OCI-LY7 (cell line): ENCODE measurements around the gene PNLIPRP3. TPM values are rescaled to one million over a fixed set of nuclear protein-coding genes. Genes with fewer than 3 reads are reported as not detected.

Source experiments
- BruUV-seq: library from RNA; stranded (reverse); fragments of 400-500 nt; replicated peaks from 2 replicates; lab custom pipeline; 2021; lab: Mats Ljungman, UMichigan
- CTCF ChIA-PET: fragments of 300-600 bp; sonication (Branson Sonifier 250); formaldehyde crosslinking; loops from one replicate; lab custom pipeline; 2022; ENCODE audit warnings: antibody characterized with exemption; ENCODE audit not compliant: unreplicated experiment; lab: Charles Lee
- POLR2A ChIA-PET: fragments of 300-600 bp; sonication (Branson Sonifier 250); formaldehyde crosslinking; loops from one replicate; lab custom pipeline; 2022; ENCODE audit warnings: antibody characterized with exemption; lab: Charles Lee
- DNase-seq: peaks from one replicate; pipeline ENCODE4 v3.0.0-alpha.2; 2015; ENCODE audit warnings: low spot score
- H2AFZ ChIP-seq: fragments of 200-600 bp; sonication (generic), shearing (Covaris generic); 2 replicates; pipeline ENCODE4 v1.6.1; 2014; ENCODE audit warnings: mild to moderate bottlenecking, antibody characterized with exemption, low read length, moderate library complexity
- H3K27ac ChIP-seq: fragments of 200-600 bp; sonication (generic); 2 replicates; pipeline ENCODE4 v1.5.1; 2014; ENCODE audit warnings: mixed run types, low read depth, mild to moderate bottlenecking, moderate library complexity, low read length, inconsistent platforms; ENCODE audit not compliant: poor library complexity, severe bottlenecking
- H3K36me3 ChIP-seq: fragments of 200-600 bp; sonication (generic); 2 replicates; pipeline ENCODE4 v1.6.1; 2014; ENCODE audit warnings: mild to moderate bottlenecking, antibody characterized with exemption, low read length, moderate library complexity, mixed read lengths; ENCODE audit not compliant: insufficient read depth
- H3K4me1 ChIP-seq: fragments of 200-600 bp; sonication (generic); 2 replicates; pipeline ENCODE4 v1.5.1; 2014; ENCODE audit warnings: mild to moderate bottlenecking, low read length; ENCODE audit not compliant: insufficient read depth, poor library complexity, severe bottlenecking
- H3K4me2 ChIP-seq: fragments of 200-600 bp; sonication (generic); 2 replicates; pipeline ENCODE4 v1.6.1; 2014; ENCODE audit warnings: mild to moderate bottlenecking, low read length
- H3K4me3 ChIP-seq: fragments of 200-600 bp; sonication (generic); 2 replicates; pipeline ENCODE4 v1.5.1; 2014; ENCODE audit warnings: mild to moderate bottlenecking, low read depth, low read length; ENCODE audit not compliant: poor library complexity, severe bottlenecking
- H3K79me2 ChIP-seq: fragments of 200-600 bp; sonication (generic); 2 replicates; pipeline ENCODE4 v1.6.1; 2016; ENCODE audit warnings: low read depth, mild to moderate bottlenecking, low read length, moderate library complexity, mixed read lengths; ENCODE audit not compliant: insufficient read depth
- H3K9me2 ChIP-seq: fragments of 200-600 bp; sonication (generic); 2 replicates; pipeline ENCODE4 v1.6.1; 2016; ENCODE audit warnings: mild to moderate bottlenecking, low read length, mixed read lengths; ENCODE audit not compliant: insufficient read depth
- H3K9me3 ChIP-seq: fragments of 200-600 bp; sonication (generic); 2 replicates; pipeline ENCODE4 v1.6.1; 2014; ENCODE audit warnings: mild to moderate bottlenecking, mixed run types, low read length, mixed read lengths
- H4K20me1 ChIP-seq: fragments of 200-600 bp; sonication (generic); 2 replicates; pipeline ENCODE4 v1.6.1; 2014; ENCODE audit warnings: mild to moderate bottlenecking, antibody characterized with exemption, low read length, moderate library complexity, mixed read lengths; ENCODE audit not compliant: insufficient read depth
- EZH2phosphoT487 ChIP-seq: fragments of 200-600 bp; sonication (generic); IDR thresholded peaks from 2 replicates; pipeline ENCODE4 v1.6.1; 2018; ENCODE audit warnings: low read depth, borderline replicate concordance, mild to moderate bottlenecking, mixed run types, antibody characterized with exemption, low read length, moderate library complexity, mixed read lengths
- intact Hi-C: fragments of 100-400 bp; cut with micrococcal nuclease; formaldehyde crosslinking; loops from one replicate; pipeline ENCODE4 v1.10.0; 2022; ENCODE audit not compliant: unreplicated experiment
- total RNA-seq, 2 experiments: library from RNA; depleted of rRNA in 1 of 2; stranded (reverse); fragments of >200 nt in 1 of 2; shearing (Covaris generic) in 1 of 2; gene quantifications; 2 replicates each; pipeline ENCODE4 v1.2.3, GENCODE V29; 2014 to 2022
- TF ChIP-seq, protein P1 (sequence below): fragments of 200-600 bp; sonication (generic); conservative IDR thresholded peaks from 2 replicates; pipeline ENCODE4 v1.5.1; 2014; ENCODE audit warnings: mild to moderate bottlenecking, antibody characterized with exemption, low read length, moderate library complexity, mixed read lengths

PNLIPRP3 gene
- total RNA-seq, 2 experiments from 2014 or later = not detected

DNA sequence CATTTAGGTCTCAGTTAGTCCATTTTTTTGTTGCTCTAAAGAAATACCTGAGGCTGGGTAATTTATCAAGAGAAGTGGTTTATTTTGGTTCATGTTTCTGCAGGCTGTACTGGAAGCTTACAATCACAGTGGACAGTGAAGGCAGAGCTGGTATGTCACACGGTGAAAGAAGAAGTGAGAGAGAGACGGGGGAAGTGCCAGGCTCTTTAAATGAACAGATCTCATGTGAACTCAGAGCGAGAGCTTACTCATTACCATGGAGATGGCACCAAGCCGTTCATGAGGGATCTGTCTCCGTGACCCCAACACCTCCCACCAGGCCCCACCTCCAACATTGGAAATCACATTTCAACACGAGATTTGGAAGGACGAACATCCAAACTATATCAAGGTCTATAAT, 18.9 kb upstream of the PNLIPRP3 start:
- Histone ChIP-seq H3K79me2 (no peaks in the 10 kb centered on the region), H3K4me3 (no peak overlapping the region), H3K9me2 (no peaks in the 10 kb centered on the region), H3K4me1 (no peaks in the 10 kb centered on the region), H3K4me2 (no peak overlapping the region), H4K20me1 (no peaks in the 10 kb centered on the region), H3K9me3 (no peaks in the 10 kb centered on the region), H3K27ac (no peak overlapping the region), H3K36me3 (no peaks in the 10 kb centered on the region), H2AFZ (no peak overlapping the region)
- no TSS peak for BruUV-seq
- intact Hi-C loops = no loop called here
- CTCF ChIA-PET = no interaction called here
- DNase-seq = no peak
- POLR2A ChIA-PET = interaction anchor here (0.7 kb wide), 1 partner anchor 1064 kb away, joined by 3 read pairs; no protein-coding TSS in a partner anchor
- TF ChIP-seq, protein P1, sequence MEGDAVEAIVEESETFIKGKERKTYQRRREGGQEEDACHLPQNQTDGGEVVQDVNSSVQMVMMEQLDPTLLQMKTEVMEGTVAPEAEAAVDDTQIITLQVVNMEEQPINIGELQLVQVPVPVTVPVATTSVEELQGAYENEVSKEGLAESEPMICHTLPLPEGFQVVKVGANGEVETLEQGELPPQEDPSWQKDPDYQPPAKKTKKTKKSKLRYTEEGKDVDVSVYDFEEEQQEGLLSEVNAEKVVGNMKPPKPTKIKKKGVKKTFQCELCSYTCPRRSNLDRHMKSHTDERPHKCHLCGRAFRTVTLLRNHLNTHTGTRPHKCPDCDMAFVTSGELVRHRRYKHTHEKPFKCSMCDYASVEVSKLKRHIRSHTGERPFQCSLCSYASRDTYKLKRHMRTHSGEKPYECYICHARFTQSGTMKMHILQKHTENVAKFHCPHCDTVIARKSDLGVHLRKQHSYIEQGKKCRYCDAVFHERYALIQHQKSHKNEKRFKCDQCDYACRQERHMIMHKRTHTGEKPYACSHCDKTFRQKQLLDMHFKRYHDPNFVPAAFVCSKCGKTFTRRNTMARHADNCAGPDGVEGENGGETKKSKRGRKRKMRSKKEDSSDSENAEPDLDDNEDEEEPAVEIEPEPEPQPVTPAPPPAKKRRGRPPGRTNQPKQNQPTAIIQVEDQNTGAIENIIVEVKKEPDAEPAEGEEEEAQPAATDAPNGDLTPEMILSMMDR = no peak
- TF ChIP-seq EZH2phosphoT487 = no peak

DNA sequence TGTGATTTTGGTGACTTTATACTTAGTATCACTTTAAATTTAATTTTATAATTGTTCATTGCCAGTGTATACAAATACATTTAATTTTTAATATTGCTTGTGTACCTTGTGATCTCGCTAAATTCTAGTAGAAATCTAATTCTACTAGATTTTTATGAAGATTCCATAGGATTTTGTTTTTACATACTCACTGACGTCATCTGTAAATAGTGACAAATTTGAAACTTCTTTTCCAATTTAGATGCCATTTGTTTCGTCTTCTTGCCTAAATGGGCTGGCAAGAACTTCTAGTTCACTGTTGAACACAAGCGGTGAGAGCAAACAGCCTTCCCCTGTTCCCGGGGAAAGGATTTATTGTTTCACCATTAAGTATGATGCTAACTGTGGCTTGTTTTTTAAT, 17.3 kb upstream of the PNLIPRP3 start:
- intact Hi-C loops = no loop called here
- POLR2A ChIA-PET = no interaction called here
- CTCF ChIA-PET = no interaction called here
- BruUV-seq = no TSS peak
- H3K4me2 ChIP-seq = no peak overlapping the region
- no peaks in the 10 kb centered on the region for H3K4me1 ChIP-seq
- H3K27ac ChIP-seq = no peak overlapping the region
- H3K36me3 ChIP-seq = no peaks in the 10 kb centered on the region
- H4K20me1 ChIP-seq = no peaks in the 10 kb centered on the region
- no peak overlapping the region for H2AFZ ChIP-seq
- no peaks in the 10 kb centered on the region for H3K9me2 ChIP-seq
- no peaks in the 10 kb centered on the region for H3K79me2 ChIP-seq
- DNase-seq = no peak
- H3K4me3 ChIP-seq = no peak overlapping the region
- H3K9me3 ChIP-seq = no peaks in the 10 kb centered on the region
- no peak for TF ChIP-seq EZH2phosphoT487
- TF ChIP-seq, protein P1 = no peak

DNA sequence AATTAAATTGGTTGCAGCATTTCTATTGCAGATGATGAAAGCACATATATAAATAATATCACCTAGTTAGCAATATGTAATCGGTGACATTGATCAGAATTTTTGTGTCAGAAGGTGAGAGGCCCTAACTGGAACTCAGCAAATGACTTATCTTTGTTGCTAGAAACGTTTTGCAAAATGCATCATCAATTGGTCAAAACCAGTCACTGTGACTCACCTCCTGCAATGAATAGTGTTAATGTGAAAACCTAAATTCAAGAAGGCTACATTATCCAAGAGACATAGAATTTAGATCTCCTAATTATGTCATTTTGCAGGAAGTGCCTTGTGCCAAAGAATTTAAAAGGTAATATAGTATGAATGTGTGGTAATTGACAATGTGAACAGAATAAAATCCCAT, 9.8 kb upstream of the PNLIPRP3 start:
- H3K4me1 ChIP-seq = no peaks in the 10 kb centered on the region

More for the DNA sequence above, 9.8 kb upstream of the PNLIPRP3 start:
- Histone ChIP-seq H3K27ac (no peak overlapping the region), H3K9me2 (no peaks in the 10 kb centered on the region), H2AFZ (no peak overlapping the region), H3K36me3 (no peaks in the 10 kb centered on the region), H3K79me2 (no peaks in the 10 kb centered on the region), H3K9me3 (no peaks in the 10 kb centered on the region), H3K4me2 (no peak overlapping the region), H4K20me1 (no peaks in the 10 kb centered on the region), H3K4me3 (no peak overlapping the region)
- intact Hi-C loops = no loop called here
- BruUV-seq = no TSS peak
- POLR2A ChIA-PET = no interaction called here
- CTCF ChIA-PET = no interaction called here
- DNase-seq = no peak
- no peak for TF ChIP-seq EZH2phosphoT487
- TF ChIP-seq, protein P1 = no peak
